Coronary artery (tissue), 2 donors: ENCODE data around the gene SLCO1B1.
"Not testable (repeated sequence)": the region's sequence is repeated elsewhere in the genome, so short reads cannot be mapped to it uniquely, and the experiment has no call there.

ENCODE experiments used
- DNase-seq: peaks from one replicate; pipeline ENCODE4 v3.0.0-alpha.2; 2017; ENCODE audit warnings: low spot score
- H3K27ac ChIP-seq, 2 donors: fragments of 200-600 bp; sonication (generic); one replicate each; pipeline ENCODE4 v1.5.1; 2016 to 2019
- H3K4me3 ChIP-seq: fragments of 200-600 bp; sonication (generic); 2 replicates; pipeline ENCODE4 v1.5.1; 2016; ENCODE audit warnings: mild to moderate bottlenecking, moderate library complexity
- CTCF ChIP-seq: fragments of 200-600 bp; sonication (generic); IDR thresholded peaks from one replicate; pipeline ENCODE4 v1.5.1; 2019; ENCODE audit warnings: antibody characterized with exemption

The SLCO1B1 gene

GRCh38 chr12:21130998-21131397 lies at the start of gene SLCO1B1:
TSS of gene SLCO1B1 (plus strand) at chr12:21131194. CDS start at chr12:21141575, 10,381 bp downstream.
- DNase-seq: no peak
- no peak for TF ChIP-seq CTCF
- peak within 1 kb of the TSS in 1 of 2 donors; percentile 12 for H3K27ac ChIP-seq
- H3K4me3 ChIP-seq: no peak within 1 kb of the TSS

DNA sequence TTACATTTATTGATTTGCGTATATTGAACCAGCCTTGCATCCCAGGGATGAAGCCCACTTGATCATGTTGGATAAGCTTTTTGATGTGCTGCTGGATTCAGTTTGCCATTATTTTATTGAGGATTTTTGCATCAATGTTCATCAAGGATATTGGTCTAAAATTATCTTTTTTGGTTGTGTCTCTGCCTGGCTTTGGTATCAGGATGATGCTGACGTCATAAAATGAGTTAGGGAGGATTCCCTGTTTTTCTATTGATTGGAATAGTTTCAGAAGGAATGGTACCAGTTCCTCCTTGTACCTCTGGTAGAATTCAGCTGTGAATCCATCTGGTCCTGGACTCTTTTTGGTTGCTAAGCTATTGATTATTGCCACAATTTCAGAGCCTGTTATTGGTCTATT lies 46.2 kb upstream of the SLCO1B1 start:
- not testable (repeated sequence) for H3K27ac ChIP-seq, DNase-seq, H3K4me3 ChIP-seq

GRCh38 chr12:21111732-21112131 lies 19.3 kb upstream of the SLCO1B1 start:
- no peak overlapping the region for H3K27ac ChIP-seq
- no peak overlapping the region for H3K4me3 ChIP-seq
- no peak for DNase-seq
- TF ChIP-seq CTCF: no peak

GRCh38 chr12:21113266-21113665 lies 17.7 kb upstream of the SLCO1B1 start:
- TF ChIP-seq CTCF: no peak

GRCh38 chr12:21117995-21118394 lies 13.0 kb upstream of the SLCO1B1 start:
- no peak for TF ChIP-seq CTCF
- H3K27ac ChIP-seq: no peak overlapping the region
- DNase-seq: no peak
- no peak overlapping the region for H3K4me3 ChIP-seq

More at GRCh38 chr12:21113266-21113665, 17.7 kb upstream of the SLCO1B1 start:
- DNase-seq: no peak
- H3K4me3 ChIP-seq: no peak overlapping the region
- no peak overlapping the region for H3K27ac ChIP-seq

DNA sequence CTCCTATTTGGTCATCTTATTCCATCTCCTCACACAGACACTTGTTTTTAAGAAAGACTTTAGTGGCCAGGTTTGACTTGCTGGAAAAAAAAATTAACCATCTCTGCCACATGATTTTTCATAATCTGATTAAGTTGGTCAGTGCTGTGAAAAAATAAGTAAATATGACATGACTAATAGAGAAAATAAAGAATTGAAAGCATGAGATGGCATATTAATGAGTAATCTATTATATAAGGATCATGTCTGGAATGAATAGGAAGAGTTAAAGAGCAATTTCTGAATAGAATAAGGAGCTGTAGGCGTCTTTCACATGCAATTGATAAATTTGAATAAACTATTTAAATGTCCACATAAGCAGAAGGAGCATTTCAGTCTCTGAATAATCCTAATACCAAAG lies 12.2 kb upstream of the SLCO1B1 start:
- no peak for TF ChIP-seq CTCF
- no peak for DNase-seq

GRCh38 chr12:21129351-21129750 lies 1.6 kb upstream of the SLCO1B1 start:
- no peak for TF ChIP-seq CTCF
- no peak for DNase-seq
- Histone ChIP-seq H3K4me3 (no peak overlapping the region), H3K27ac (no peak overlapping the region)

More for the DNA sequence above, 12.2 kb upstream of the SLCO1B1 start:
- no peak overlapping the region for H3K4me3 ChIP-seq
- H3K27ac ChIP-seq: no peak overlapping the region

GRCh38 chr12:21129906-21130305 lies 1.1 kb upstream of the SLCO1B1 start:
- peak overlapping the region in 1 of 2 donors; percentile 12 for H3K27ac ChIP-seq
- no peak for TF ChIP-seq CTCF
- DNase-seq: no peak
- H3K4me3 ChIP-seq: no peak overlapping the region

- not testable (repeated sequence) for DNase-seq, H3K27ac ChIP-seq, H3K4me3 ChIP-seq
Measured at GRCh38 chr12:21137318-21137999, 6.5 kb downstream of the SLCO1B1 start.
